Umbilical cord (tissue), 2 donors: ENCODE measurements around the gene GPC5. TPM values are rescaled to one million over a fixed set of nuclear protein-coding genes. Genes with fewer than 3 reads are reported as not detected.
"Not testable (repeated sequence)": the region's sequence is repeated elsewhere in the genome, so short reads cannot be mapped to it uniquely, and the experiment has no call there.

ENCODE experiments used
- DNase-seq: peaks from one replicate; pipeline ENCODE4 v3.0.0-alpha.2; 2015; ENCODE audit warnings: low spot score
- total RNA-seq: library from RNA; depleted of rRNA; stranded (reverse); fragments of >200 nt; gene quantifications from one replicate; pipeline ENCODE4 v1.2.3, GENCODE V29; 2014; ENCODE audit warnings: low replicate concordance; ENCODE audit not compliant: insufficient read depth

GPC5 gene
- total RNA-seq, 1 donor from 2014 or later, result 1.4 TPM

GRCh38 chr13:91648012-91648411 is 249.6 kb downstream of the GPC5 start:
- DNase-seq, result no peak

GRCh38 chr13:91649456-91649855 is 251.0 kb downstream of the GPC5 start:
- DNase-seq, result no peak

DNA sequence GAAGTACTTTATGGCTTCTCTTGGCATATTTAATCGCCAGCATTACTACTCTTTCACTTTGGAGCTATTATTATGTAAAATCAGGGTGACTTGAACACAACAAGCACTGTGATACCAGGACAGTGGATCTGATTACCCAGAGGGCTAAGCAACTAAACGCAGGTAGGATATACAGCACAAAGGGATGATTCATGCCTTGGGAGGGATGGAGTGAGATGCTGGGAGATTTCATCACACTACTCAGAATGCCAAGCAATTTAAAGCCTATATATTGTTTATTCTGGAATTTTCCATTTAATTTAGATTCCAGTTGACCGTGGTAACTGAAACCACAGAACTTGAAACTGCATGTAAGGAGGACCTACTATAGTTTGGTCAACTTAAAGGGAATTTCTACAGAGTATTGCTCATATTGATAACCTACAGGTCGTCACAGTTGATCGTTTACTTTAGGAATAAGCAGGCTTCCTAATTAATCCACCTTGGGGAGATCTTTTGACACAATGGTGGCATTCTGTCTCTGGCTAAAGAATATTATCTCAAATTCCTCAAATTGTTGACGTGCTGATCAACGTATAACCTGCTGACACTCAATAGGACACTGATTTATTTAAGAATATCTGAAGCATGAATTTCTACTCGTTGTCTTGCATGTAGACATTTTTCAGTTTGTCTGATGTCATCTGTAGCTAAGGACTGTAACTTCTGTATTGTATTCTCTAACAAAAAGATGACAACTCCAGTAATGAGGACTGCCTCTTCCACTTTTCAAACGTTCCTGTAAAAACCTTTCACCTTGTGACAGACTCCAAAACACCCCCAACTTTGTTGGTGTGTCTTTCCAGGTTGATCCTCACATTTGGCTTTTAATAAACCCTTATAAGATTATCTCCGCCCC is 254.2 kb downstream of the GPC5 start:
- DNase-seq, result no peak

- no peak for DNase-seq
These were observed 257.3 kb downstream of the GPC5 start for GRCh38 chr13:91655731-91656130.

- no peak for DNase-seq
These were observed 258.9 kb downstream of the GPC5 start for GRCh38 chr13:91657283-91657682.

- no peak for DNase-seq
These were observed 261.0 kb downstream of the GPC5 start for GRCh38 chr13:91659256-91660075.

- DNase-seq, result no peak
These were observed 261.6 kb downstream of the GPC5 start for GRCh38 chr13:91660076-91660415.

- no peak for DNase-seq
These were observed 263.5 kb downstream of the GPC5 start for GRCh38 chr13:91661692-91662490.

- no peak for DNase-seq
These were observed 265.6 kb downstream of the GPC5 start for GRCh38 chr13:91664039-91664438.

GRCh38 chr13:91667486-91667885 is 269.1 kb downstream of the GPC5 start:
- no peak for DNase-seq

GRCh38 chr13:91668866-91669495 is 270.6 kb downstream of the GPC5 start:
- DNase-seq, result no peak

DNA sequence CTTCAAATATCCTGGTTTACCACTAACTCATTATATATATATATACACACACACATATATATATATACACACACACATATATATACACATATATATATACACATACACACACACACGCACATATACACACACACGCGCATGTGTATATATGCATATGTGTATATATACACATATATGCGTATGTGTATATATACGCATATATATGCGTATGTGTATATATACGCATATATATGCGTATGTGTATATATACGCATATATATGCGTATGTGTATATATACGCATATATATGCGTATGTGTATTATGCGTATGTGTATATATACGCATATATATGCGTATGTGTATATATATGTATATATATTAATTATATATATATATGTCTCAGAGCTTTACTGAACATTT is 275.9 kb downstream of the GPC5 start:
- not testable (repeated sequence) for DNase-seq

DNA sequence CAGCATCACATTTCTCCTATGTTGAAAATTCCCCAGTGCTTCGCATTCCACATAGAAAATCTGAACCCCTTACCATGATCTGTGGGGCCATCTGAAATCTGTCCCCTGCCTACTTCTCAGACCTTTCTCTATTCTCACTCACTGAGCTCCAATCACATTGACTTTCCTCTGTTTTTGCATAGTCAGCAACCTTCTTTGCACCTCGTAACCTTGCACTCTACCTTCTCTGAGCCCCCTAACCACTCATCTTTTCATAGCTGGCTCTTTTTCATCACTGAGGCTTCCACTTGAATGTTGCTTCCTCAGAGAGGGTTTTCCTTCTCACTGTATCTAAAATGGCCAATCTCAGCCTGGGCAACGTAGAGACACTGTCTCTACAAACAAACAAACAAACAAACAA is 286.3 kb downstream of the GPC5 start:
- DNase-seq, result no peak

DNA sequence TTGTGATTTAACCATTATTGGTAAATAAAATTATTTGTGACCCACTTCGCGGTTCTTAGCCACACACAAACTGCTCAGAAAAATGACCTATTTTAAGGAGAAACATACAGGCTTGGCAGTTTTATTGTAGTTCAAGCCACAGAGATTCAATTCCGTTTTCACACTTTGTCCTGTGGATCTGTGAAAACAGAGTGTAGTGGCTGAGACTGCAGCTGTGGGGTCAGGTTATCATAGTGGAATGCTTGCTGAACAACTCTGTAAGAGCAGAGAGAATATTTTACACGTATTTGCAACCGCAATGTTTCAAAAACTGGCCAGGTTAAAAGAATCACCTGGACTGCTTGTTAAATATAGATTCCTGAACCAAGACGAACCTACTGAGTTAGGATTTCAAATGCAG is 292.5 kb downstream of the GPC5 start:
- DNase-seq, result no peak

- DNase-seq, result no peak
These were observed 295.0 kb downstream of the GPC5 start for GRCh38 chr13:91693466-91693865.

- no peak for DNase-seq
These were observed 299.9 kb downstream of the GPC5 start for GRCh38 chr13:91698308-91698707.

DNA sequence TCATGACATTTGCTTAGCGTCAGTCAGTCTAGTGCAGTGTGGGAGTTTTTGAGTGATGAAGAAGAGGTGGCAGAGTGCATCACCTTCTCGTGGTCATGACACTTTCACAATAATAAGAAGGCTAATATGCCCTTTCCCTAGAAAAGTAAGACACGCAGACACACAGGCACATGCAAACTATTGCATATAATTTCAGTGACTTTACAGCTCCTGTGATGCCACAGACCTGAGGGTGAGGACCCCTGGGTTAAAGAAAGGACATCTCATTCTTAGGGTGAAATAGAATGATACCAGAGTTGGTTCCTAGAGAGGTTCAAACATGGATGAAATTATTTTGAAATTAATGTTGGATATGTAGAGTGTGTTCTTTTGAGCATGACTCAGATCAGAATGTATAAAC is 300.3 kb downstream of the GPC5 start:
- DNase-seq, result no peak

DNA sequence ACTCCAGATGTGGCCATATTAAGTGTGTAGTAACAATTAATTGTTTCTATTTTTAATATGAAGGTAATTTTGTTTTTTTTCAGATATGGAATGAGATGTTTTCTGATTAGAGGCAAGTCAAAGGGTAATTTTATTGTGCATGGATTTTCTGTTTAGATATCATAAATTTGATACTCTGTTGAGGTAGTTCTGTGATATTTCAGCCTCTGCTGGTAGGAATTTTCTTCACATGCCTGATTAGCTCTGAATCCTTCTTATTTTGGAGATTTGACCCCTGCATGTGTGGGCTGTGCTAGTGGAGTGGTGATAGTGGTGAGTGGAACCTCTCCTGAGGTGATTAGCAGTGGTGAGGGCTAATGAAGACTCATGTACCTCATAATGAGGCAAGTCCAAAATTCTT is 301.4 kb downstream of the GPC5 start:
- no peak for DNase-seq

DNA sequence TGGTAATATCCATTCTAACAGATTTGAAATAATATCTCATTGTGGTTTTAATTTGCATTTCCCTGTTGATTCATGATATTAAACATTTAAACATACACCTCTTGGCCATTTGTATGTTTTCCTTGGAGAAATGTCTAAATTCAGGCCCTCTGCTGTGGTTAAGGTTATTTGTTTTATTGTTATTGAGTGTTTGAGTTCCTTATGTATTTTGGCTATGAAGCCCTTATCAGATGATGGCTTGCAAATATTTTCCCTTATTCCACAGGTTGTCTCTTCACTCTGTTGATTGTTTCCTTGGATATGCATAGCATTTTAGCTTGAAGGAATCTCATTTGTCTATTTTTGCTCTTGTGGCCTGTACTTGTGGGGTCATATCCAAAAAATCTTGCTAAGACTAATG is 303.6 kb downstream of the GPC5 start:
- DNase-seq, result no peak

- no peak for DNase-seq
These were observed 304.0 kb downstream of the GPC5 start for GRCh38 chr13:91702411-91702810.

GRCh38 chr13:91704398-91704797 is 306.0 kb downstream of the GPC5 start:
- DNase-seq, result no peak

GRCh38 chr13:91708558-91708957 is 310.1 kb downstream of the GPC5 start:
- DNase-seq, result no peak
